LNCaP clone FGC (cell line): ENCODE results near the gene PTPA.

Source experiments
- DNase-seq: peaks from one replicate; pipeline ENCODE4 v3.0.0-alpha.2; 2011; ENCODE audit warnings: low read depth
- H3K4me3 ChIP-seq: 2 replicates; pipeline ENCODE4 v1.5.1; 2011; ENCODE audit warnings: mild to moderate bottlenecking, low read depth, low read length, control low read depth
- TF ChIP-seq, protein P1 (sequence below): IDR thresholded peaks from 2 replicates; pipeline ENCODE4 v1.5.1; 2012; ENCODE audit warnings: mild to moderate bottlenecking; ENCODE audit not compliant: control insufficient read depth, insufficient read depth; ENCODE audit errors: extremely low read depth

The PTPA gene

DNA sequence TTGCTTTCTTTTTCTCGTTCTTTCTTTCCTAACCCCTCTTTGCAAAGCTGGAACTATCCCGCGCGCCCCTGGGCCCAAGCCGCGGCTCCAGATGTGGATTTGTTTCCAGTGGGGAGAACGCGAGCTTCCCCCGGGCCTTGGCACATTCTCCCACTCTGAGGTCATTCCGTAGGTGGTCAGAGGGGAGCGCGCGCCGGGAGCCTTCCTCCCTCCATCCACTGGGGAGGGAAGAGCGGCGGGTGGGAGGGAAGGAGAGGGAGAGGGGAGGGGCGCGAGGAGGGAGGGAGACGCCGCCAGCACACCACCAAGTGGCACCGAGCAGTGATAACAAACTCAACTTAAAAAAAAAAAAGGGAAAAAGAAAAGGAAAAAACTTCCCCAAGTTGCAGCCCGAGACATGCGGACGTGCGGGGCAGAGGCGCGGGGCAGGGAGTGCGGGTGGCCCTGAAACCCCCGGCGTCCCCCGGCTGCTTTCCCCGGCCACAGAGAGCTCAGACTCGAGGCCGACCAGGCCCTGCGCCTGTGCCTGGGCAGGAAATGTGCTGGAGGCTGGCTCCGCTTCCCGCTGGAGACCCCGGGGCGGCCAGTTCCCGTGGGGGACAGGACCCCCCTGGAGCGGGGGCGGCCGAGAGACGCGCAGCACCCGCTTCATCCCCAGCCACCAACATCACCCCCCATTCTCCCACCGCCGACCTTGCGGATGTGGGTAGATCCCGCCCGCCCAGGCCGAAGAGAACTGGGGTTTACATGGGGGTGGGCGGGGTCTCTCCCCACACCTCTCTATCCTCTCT, 63.7 kb downstream of the PTPA start:
- H3K4me3 ChIP-seq = peak overlapping the region; percentile 70
- TF ChIP-seq, protein P1, sequence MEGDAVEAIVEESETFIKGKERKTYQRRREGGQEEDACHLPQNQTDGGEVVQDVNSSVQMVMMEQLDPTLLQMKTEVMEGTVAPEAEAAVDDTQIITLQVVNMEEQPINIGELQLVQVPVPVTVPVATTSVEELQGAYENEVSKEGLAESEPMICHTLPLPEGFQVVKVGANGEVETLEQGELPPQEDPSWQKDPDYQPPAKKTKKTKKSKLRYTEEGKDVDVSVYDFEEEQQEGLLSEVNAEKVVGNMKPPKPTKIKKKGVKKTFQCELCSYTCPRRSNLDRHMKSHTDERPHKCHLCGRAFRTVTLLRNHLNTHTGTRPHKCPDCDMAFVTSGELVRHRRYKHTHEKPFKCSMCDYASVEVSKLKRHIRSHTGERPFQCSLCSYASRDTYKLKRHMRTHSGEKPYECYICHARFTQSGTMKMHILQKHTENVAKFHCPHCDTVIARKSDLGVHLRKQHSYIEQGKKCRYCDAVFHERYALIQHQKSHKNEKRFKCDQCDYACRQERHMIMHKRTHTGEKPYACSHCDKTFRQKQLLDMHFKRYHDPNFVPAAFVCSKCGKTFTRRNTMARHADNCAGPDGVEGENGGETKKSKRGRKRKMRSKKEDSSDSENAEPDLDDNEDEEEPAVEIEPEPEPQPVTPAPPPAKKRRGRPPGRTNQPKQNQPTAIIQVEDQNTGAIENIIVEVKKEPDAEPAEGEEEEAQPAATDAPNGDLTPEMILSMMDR = peak; percentile 30
- no peak for DNase-seq

DNA sequence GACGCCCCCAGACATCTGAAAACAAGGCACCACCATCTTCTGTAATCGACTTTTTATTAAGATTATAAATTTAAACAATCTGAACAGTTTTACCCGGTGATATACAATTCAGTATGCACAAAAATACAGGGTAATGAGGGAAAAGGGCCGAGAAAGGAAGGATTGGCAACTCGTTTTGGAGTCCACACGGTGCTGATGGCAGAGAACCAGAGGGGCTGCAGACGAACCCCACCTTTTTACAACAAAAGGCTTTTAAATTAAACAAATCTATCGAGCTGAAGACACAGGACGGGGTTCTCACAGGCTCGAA, 64.3 kb downstream of the PTPA start:
- peak overlapping the region; percentile 70 for H3K4me3 ChIP-seq
- no peak for DNase-seq
- TF ChIP-seq, protein P1 = no peak

DNA sequence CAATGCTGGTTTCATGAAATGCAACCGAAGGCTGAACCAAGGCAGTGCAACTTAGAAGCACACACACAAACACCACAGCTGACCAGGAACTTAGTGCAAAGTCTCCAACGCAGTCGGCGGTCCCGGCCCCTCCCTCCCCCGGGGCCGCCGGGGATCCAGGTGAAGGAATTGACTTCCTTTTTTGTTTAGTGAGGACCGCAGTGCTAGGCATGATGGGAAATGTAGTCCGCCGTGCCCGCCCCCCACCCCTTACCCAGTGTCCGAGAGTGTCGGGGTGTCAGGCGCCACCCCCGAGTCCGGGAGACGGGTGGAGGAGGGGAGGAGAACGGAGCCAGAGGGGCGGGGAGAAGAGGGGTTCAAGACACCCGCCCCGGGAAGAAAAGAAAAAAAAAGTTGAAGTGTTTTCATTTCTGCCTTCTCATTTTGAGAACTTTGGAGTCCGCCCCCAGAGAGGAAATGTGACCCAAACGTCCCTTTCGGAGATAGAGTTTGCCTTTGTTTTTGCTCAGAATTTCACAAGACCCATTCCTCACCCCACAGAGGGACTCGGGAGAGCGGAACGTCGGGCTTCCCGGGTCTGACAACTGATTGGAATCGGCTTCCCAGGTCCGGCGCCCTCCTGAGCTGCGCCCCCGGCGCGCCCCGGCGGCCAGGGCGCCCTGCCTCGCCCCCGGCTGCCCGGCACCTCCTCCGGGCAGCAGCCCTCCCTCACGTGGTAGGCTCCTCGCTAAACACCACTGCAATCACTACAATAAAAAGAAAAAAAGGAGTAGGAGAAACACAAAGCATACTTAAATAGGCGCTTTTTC, 64.8 kb downstream of the PTPA start:
- TF ChIP-seq, protein P1 = no peak
- H3K4me3 ChIP-seq = peak overlapping the region; percentile 70
- no peak for DNase-seq

DNA sequence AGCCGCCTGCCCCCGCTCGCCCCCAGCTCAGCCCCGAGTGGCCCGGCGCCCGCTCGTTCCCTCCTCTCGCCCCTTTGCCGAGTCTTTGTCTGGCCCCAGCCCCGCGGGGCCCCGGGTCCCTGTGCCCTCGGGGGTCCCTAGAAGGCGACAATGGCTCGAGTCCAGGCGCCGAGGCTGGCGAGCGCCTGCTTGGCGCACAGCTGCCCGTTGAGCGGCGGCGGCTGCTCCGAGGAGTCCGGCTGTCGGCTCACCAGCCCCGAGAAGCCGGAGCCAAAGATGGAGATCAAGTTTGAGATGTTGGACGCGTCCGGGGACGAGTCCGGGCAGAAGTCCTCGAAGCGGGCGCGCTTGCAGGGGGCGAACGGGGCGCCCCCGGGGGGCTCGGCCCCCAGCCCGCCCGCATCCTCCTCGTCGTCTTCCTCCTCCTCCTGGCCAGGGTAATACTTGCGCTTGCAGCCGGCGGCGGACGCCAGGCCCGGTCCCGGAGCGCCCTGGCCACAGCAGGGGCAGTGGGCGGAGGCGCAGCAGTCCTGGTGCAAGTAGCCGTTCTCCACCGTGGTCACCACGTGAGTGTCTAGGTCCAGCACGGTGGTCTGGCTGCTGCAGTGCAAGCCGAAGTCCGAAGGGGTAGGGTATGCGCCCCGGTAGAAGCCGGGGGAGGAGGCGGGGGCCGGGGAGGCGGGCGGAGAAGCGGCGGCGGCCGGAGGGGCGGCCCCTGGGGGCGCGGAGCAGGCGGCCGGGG, 65.7 kb downstream of the PTPA start:
- H3K4me3 ChIP-seq = peak overlapping the region; percentile 70
- TF ChIP-seq, protein P1 = no peak
- no peak for DNase-seq

DNA sequence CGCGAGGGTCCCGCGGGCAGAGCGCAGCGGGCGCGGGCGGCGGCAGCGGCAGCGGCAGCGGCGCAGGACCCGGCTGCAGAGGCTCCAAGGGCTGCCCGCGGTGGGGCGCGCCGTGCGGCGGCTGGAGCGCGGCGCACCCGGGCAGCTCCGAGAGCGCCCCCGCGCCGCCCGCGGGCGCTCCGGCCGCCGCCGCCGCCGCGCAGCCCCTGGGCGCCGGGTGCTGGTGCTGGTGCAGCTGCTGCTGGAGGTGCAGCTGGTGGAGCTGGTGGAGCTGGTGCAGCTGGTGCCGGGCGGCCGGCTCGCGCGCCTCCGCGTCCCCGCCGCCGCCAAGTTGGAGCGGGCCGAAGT, 66.2 kb downstream of the PTPA start:
- TF ChIP-seq, protein P1 = no peak; the same call in 1 of the 2 replicates
- peak overlapping the region; percentile 66 for H3K4me3 ChIP-seq
- DNase-seq = no peak

DNA sequence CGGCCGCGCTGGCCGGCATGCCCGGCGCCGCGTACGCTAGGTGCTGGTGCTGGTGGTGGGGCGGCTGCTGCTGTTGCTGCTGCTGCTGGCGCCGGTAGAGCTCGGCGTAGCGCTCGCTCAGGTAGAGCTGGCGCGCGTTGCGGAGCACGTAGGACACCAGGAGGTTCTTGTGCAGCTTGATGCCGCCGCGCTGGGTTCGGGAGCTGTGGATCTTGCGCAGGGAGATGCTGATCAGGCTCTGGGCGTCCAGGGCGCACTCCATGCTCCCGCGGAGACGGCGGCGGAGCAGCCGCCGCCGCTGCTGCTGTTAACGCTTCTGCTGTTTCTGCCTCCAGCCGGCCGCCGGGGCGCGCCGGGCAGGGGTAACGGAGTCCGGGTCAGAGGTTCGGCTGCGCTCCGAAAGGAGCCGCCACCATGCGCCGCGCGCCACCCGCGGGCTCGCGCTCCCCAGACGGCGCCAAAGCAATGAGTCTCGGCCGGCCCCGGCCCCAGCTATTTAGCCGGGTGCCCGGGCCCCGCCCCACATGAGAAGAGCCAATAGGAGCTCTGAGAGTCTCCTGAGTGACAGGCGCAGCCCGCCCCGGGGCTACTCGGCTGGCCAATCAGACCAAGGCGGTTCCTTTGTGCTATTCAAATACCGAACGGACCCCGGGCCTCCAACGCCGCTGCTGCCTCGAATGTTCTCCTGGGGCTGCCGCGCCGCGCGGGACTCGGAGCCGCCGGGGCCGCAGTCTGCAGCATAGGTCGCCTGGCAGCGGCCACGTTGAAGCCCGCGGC, 66.8 kb downstream of the PTPA start, which contains the start of gene IER5L:
Gene IER5L, minus strand, starts transcription at position 471 of the 777 bp plus-strand sequence. Its CDS starts 209 bp downstream, at position 262.
- TF ChIP-seq, protein P1 = no peak
- H3K4me3 ChIP-seq = peak within 1 kb of the TSS; percentile 70
- DNase-seq = peak; percentile 75
